PFSK-1 (cell line): ENCODE results near the gene EEFSEC.

Source experiments
- POLR2AphosphoS5 ChIP-seq: IDR thresholded peaks from 2 replicates; pipeline ENCODE4 v1.6.1; 2012; ENCODE audit warnings: low read depth, mild to moderate bottlenecking, control low read depth, low read length, moderate library complexity
- SIN3A ChIP-seq: IDR thresholded peaks from 2 replicates; pipeline ENCODE4 v1.6.1; 2012; ENCODE audit warnings: mild to moderate bottlenecking, low read length, moderate library complexity, borderline replicate concordance; ENCODE audit not compliant: insufficient read depth
- TF ChIP-seq, protein P1 (sequence below), 2 experiments: IDR thresholded peaks; 2 replicates each; pipeline versions ENCODE4 v1.6.1 to v1.8.0; 2011 to 2012; ENCODE audit warnings: low read depth in 2 of 2, low read length in 2 of 2, control low read depth in 1 of 2, inconsistent platforms in 1 of 2, mild to moderate bottlenecking in 1 of 2, moderate library complexity in 1 of 2; ENCODE audit not compliant: insufficient read depth in 1 of 2

DNA sequence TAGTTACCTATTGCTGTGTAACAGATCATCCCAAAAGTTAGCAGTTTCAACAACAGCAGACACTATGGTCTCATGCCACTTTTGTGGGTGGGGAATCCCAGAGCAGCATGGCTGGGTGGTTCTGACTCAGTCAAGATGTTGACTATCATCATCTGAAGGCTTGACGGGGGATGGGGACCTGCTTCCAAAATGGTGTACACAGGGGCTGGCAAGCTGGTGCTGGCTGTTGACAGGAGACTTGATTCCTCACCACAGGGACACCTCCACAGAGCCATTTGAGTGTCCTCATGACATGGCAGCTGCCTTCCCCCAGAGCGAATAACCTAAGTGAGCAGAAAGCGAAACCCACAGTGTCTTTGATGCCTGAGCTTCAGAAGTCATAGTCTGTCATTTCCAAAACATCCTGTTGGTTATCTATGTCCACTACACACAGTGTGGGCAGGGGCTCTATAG, 294.3 kb downstream of the EEFSEC start:
- TF ChIP-seq POLR2AphosphoS5 (no peak), SIN3A (no peak)
- TF ChIP-seq, protein P1, sequence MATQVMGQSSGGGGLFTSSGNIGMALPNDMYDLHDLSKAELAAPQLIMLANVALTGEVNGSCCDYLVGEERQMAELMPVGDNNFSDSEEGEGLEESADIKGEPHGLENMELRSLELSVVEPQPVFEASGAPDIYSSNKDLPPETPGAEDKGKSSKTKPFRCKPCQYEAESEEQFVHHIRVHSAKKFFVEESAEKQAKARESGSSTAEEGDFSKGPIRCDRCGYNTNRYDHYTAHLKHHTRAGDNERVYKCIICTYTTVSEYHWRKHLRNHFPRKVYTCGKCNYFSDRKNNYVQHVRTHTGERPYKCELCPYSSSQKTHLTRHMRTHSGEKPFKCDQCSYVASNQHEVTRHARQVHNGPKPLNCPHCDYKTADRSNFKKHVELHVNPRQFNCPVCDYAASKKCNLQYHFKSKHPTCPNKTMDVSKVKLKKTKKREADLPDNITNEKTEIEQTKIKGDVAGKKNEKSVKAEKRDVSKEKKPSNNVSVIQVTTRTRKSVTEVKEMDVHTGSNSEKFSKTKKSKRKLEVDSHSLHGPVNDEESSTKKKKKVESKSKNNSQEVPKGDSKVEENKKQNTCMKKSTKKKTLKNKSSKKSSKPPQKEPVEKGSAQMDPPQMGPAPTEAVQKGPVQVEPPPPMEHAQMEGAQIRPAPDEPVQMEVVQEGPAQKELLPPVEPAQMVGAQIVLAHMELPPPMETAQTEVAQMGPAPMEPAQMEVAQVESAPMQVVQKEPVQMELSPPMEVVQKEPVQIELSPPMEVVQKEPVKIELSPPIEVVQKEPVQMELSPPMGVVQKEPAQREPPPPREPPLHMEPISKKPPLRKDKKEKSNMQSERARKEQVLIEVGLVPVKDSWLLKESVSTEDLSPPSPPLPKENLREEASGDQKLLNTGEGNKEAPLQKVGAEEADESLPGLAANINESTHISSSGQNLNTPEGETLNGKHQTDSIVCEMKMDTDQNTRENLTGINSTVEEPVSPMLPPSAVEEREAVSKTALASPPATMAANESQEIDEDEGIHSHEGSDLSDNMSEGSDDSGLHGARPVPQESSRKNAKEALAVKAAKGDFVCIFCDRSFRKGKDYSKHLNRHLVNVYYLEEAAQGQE (IDR thresholded peaks at IDR 0.05; ENCODE audit: insufficient read depth in 1 of 2, low read depth in 2 of 2, low read length in 2 of 2): no peak
